ENCODE measurements around the gene PPDPF.

Gene PPDPF

GRCh38 chr20:63538204-63539091 is 17.9 kb downstream of the PPDPF start:
- no peak for DNase-seq (ENCODE audit: low read depth, low spot score)

DNA sequence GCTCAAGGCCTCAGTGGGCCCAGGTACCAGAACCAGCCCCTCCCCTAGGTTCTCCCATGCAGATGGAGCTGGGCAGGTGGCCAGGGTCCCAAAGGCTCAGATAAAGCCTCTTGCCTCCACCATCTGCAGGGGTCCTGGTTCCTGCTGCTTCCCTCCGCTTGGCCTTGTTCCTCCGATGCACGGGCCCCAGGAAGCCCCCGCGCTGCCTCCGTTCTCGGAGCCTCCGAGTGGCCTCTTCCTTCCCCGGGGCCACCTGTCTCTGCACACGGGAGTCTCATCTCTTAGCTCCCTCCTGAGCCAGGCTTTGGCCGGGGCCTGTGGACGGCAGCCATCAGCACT is 18.5 kb downstream of the PPDPF start:
- DNase-seq (ENCODE audit: low read depth, low spot score) = no peak

- DNase-seq (ENCODE audit: low read depth, low spot score) = no peak
Observed at GRCh38 chr20:63539441-63540370, 19.1 kb downstream of the PPDPF start.

DNA sequence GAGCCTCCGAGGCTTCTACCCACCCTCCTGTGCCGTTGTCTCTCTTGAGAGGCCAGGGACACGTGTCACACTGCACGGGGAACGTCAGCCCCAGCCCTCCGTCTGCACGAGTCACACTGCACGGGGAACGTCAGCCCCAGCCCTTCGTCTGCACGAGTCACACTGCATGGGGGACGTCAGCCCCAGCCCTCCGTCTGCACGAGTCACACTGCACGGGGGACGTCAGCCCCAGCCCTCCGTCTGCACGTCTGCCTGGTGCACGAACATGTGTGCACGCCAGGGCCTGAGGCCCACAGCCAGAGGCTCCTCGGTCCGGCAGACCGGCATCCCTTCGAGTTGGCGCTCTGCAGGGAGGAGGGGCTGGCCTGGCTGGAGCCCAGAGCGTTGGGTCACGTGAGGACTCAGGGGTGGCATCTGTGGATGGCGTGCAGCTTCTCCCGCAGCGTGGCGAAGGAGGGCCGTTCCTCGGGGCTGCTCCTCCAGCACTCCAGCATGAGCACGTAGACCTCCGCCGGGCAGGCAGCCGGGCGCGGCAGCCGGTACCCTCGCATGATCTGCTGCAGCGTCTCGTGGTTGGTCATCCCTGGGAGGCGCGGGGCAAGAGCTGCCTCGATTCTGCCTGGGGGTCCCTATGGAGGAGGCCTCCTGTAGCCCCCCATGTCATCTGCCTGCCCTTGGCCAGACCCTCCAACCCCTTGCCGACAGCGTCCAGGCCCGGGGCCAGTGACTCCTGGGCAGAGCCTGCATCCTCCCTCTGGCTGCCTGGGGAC is 20.0 kb downstream of the PPDPF start:
- peak; percentile 34 for DNase-seq (ENCODE audit: low read depth, low spot score)

GRCh38 chr20:63541371-63541770 is 20.8 kb downstream of the PPDPF start:
- DNase-seq (ENCODE audit: low read depth, low spot score) = no peak

DNA sequence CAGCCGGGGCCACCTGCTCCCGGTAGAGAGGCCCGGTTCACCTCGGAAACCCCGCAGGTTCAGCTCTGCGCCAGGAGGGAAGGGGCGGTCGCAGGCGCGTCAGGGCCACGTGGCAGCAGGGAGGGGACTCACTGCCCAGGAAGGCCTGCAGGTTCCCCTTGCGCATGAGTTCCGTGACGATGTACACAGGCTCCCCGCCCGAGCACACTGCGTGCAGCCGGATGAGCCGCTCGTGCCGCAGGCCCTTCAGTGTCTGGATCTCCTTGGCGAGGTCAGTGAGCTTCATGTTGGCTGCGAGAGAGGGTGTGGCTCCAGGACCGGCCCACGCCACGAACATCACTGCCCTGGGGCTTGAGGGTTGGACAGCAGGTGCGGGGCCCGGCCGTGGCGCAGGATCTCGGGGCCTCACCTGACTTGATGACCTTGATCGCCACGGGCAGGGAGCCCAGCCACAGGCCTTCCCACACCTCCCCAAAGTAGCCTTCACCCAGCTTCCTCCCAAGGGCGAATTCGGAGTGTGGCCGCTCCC is 21.5 kb downstream of the PPDPF start:
- DNase-seq (ENCODE audit: low read depth, low spot score) = no peak

GRCh38 chr20:63542696-63543095 is 22.1 kb downstream of the PPDPF start:
- no peak for DNase-seq (ENCODE audit: low read depth, low spot score)

DNA sequence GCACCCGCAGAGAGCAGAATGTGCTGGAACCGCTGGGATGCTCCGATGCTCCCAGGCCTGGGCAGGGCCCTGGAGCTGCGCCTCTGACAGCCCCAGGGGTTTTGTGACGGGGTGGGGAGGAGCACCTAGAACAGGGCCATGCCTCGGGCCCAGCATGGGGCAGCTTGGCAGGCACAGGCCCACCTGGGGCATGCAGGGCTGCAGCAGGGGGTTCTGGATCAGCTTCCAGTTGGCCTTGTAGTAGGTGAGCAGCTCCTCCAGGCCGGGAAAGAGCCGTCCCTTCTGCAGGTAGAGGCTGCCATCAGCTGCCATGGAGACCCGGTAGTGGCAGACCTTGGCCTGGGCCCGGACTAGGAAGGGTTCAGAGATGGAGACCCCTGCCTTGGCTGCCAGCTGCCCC is 22.6 kb downstream of the PPDPF start:
- no peak for DNase-seq (ENCODE audit: low read depth, low spot score)

DNA sequence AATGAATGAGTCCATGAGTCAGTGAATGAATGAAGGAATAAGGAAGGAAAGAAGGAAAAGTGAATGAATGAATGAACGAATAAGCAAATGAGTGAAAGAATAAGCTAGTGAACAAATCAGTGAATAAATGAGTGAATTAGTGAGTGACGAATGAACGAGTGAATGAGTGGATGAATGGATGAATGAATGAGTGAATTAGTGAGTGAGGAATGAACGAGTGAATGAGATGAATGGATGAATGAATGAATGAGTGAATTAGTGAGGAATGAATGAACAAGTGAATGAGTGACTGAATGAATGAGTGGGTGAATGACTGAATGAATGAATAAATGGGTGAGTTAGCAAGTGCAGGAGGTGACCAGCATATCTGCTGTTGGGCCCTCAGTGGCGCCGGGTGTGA is 23.2 kb downstream of the PPDPF start:
- no peak for DNase-seq (ENCODE audit: low read depth, low spot score)

- DNase-seq (ENCODE audit: low read depth, low spot score) = no peak
Observed at GRCh38 chr20:63544241-63544957, 23.8 kb downstream of the PPDPF start.

GRCh38 chr20:63544958-63545516 is 24.5 kb downstream of the PPDPF start:
- no peak for DNase-seq (ENCODE audit: low read depth, low spot score)

DNA sequence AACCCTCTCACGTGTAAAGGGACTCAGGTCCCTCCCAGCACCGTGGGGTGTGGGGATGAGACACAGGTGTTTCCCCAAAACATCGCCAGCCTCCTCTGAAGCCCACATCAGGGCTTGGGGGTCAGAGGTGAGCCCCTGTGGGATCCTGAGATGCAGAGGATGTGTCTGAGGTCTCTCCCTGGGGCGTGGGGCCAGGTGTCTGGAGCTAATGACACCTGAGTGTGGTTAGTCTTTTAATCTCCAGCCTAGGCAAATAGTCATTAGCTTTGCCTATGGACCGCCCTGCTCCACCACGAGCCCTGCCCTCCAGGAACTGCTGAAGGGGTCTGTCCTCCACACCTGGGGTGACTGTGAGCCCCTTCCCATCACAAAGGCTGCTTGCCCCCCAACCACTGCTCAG is 25.2 kb downstream of the PPDPF start:
- DNase-seq (ENCODE audit: low read depth, low spot score) = no peak

DNA sequence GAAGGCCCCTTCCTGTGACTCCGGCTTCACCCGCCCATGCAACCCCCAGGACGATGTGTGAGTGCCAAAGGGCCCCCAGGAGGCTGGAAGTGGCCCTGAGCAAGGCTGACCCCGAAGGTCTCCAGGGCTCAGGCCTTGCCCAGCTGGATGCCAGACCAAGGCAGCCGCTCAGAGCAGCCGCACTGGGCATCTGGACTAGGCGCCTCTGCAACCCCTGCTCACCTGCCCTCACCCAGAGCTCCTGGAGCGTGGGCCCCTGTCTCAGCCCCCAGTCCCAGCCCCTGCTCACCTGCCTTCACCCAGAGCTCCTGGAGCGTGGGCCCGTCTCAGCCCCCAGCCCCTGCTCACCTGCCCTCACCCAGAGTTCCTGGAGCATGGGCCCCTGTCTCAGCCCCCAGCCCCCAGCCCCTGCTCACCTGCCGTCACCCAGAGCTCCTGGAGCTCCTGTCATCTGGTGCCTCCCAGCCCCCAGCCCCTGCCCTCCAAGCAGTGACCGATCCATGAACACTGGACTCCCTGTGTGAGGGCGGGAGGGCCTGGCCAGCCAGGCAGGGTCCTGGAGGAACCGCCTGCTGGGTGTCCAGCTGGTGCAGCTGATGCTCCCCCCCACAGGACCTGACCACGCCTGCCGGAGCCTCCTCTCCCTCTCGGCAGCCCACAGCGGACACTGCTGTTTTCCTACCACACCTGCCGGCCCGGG is 25.8 kb downstream of the PPDPF start:
- DNase-seq (ENCODE audit: low read depth, low spot score) = no peak

- DNase-seq (ENCODE audit: low read depth, low spot score) = no peak
Observed at GRCh38 chr20:63546956-63547724, 26.6 kb downstream of the PPDPF start.

DNA sequence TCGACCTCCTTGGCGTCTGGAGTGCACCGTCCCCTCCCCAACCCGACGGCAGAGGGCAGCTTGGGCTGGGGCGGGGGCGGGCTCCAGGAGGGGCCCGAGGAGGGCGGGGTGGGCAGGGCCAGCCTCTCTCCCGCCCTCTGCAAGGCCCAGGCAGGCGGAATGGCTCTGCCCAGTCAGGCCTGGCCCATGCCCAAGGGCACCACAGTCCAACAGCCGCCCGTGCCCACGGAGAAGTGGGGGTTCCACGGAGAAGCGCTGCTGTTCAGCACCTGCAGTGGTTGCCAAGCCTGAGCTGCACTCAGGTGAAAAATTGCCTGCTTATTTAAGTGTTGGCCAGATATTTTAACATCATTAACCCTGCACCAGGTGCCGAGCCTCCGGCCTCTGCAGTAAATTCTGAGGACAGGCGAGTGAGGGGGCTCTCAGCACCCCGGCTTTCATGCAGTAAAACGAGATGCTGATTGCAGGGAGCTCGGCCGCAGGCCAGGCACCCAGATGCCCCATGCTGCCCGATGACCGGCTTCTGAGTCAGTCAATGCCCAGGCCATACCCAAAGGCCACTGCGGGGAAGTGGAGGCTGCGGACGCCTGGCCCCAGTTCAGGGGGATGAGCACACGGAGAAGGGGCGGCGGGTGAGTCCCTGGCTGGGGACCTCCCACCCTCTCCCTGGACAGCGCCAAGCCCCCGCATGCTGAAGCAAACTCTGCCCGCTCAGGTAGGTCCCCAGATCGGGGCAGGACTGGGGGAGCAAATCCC is 27.3 kb downstream of the PPDPF start, which contains the start of gene SRMS:
Gene SRMS, minus strand, starts transcription at position 25 of the 756 bp plus-strand sequence. CDS start 286 bp downstream, outside the sequence.
- DNase-seq (ENCODE audit: low read depth, low spot score) = no peak

DNA sequence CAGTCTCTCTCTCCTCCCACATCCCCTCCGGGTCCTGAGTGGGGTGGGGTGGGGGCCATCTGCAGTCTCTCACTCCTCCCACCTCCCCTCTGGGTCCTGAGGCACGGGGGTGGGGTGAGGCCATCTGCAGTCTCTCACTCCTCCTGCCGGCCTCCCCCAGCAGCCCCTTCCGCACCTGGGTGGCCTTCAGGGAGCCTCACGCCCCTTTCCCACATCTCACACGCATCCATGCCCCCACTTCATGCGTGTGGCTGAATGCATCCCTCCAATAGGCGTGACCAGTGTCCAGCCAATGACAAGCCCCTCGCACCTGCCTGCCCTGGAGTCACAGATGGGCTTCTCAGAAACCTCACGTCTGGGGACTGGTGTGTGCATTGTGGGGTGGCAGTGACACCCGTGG is 28.0 kb downstream of the PPDPF start:
- no peak for DNase-seq (ENCODE audit: low read depth, low spot score)

DNA sequence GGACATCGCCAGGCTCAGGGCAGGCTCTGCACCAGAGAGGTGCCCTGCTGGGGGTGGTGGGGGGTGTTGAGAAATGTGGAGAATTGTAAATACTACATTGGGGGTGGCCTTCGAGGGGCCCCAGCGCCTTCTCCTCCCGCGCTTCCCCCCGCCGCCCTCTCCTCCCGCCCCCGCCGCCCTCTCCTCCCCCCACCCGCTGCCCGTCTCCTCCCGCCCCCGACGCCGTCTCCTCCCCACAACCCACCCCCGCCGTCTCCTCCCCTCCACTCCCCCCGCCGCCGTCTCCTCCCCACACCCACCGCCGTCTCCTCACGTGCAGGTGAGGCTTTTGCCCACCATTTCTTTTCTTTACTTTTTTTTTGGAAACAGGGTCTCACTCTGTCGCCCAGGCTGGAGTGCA is 28.5 kb downstream of the PPDPF start:
- no peak for DNase-seq (ENCODE audit: low read depth, low spot score)

DNA sequence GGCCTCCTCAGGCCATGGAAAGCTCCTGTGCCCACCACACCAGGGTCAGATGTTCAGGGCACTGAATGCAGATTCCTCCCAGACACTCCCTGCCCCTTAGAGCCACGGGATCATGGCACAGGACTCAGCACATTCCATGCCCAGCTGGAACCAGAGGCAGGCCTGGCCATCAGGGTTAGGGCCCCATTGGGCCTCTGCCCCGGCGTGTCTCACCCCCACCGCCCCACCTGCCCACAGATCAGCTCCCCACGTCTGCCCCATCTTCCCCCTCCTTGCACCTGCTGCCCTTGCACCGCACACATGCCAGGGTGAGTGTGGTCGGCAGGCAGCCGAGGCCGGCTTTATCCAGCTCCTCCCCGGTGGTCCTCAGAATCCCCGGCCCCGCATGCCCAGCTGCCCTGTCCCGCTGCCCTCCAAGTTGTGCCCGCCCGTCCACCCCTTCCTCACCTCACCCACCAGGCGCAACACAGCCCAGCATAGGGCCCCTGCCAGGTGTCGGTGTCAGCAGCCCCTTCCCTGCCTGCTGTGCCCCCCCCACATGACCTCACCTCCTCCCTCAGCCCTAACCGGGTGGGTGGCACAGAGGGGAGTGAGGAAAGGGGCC is 29.2 kb downstream of the PPDPF start:
- DNase-seq (ENCODE audit: low read depth, low spot score) = no peak
